HEK293T (cell line): ENCODE data around the gene TRDMT1.

ENCODE experiments used
- ARNT ChIP-seq: fragments of 450-650 bp; IDR thresholded peaks from 2 replicates; pipeline ENCODE4 v1.6.1; 2017; ENCODE audit warnings: mild to moderate bottlenecking
- BHLHE40 ChIP-seq: fragments of 450-650 bp; IDR thresholded peaks from 2 replicates; pipeline ENCODE4 v1.6.1; 2016; ENCODE audit warnings: mild to moderate bottlenecking, moderate library complexity, borderline replicate concordance
- ELF4 ChIP-seq: fragments of 450-650 bp; IDR thresholded peaks from 2 replicates; pipeline ENCODE4 v1.6.1; 2017; ENCODE audit warnings: antibody characterized with exemption
- FOXA1 ChIP-seq: fragments of 450-650 bp; IDR thresholded peaks from 2 replicates; pipeline ENCODE4 v1.6.1; 2016; ENCODE audit warnings: mild to moderate bottlenecking
- FOXK2 ChIP-seq: fragments of 450-650 bp; IDR thresholded peaks from 2 replicates; pipeline ENCODE4 v1.6.1; 2016; ENCODE audit warnings: mild to moderate bottlenecking
- FOXM1 ChIP-seq: fragments of 450-650 bp; IDR thresholded peaks from 2 replicates; pipeline ENCODE4 v1.6.1; 2017; ENCODE audit warnings: mild to moderate bottlenecking, borderline replicate concordance
- NFRKB ChIP-seq: fragments of 450-650 bp; IDR thresholded peaks from 2 replicates; pipeline ENCODE4 v1.6.1; 2016; ENCODE audit warnings: mild to moderate bottlenecking, moderate library complexity
- SP1 ChIP-seq: fragments of 450-650 bp; IDR thresholded peaks from 2 replicates; pipeline ENCODE4 v1.6.1; 2017
- SUZ12 ChIP-seq: fragments of 450-650 bp; IDR thresholded peaks from 2 replicates; pipeline ENCODE4 v1.6.1; 2016; ENCODE audit warnings: mild to moderate bottlenecking
- TARDBP ChIP-seq: fragments of 450-650 bp; IDR thresholded peaks from 2 replicates; pipeline ENCODE4 v1.6.1; 2016
- ZNF384 ChIP-seq: fragments of 450-650 bp; IDR thresholded peaks from 2 replicates; pipeline ENCODE4 v1.6.1; 2016

DNA sequence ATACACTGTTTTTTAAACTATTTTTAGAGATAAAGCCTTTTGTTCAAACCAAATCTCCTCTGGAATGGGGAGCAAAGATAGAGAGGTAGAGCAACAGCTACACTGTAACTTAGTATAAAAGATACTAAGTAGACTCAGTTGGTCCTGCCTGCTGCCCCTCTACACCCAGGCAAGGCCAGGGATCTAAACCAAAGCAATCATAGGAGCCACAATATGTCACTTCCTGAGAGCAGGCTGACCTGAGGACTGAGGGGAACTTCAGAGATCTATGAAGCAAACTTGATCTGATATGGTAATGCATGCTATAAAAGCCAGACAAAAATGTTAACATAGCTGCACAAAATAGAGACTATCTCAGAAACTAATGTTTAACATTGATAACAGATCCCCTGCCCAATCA, 7.0 kb upstream of the TRDMT1 start:
- TF ChIP-seq ARNT (no peak), SP1 (no peak), FOXK2 (no peak), NFRKB (no peak), BHLHE40 (no peak), SUZ12 (no peak), TARDBP (no peak), FOXM1 (no peak), FOXA1 (no peak), ELF4 (no peak), ZNF384 (no peak)
